HepG2 (cell line): ENCODE measurements around the gene C4BPA. TPM values are rescaled to one million over a fixed set of nuclear protein-coding genes. Genes with fewer than 3 reads are reported as not detected.

Source experiments
- ARID3A ChIP-seq: IDR thresholded peaks from 2 replicates; pipeline ENCODE4 v1.6.1; 2012; ENCODE audit warnings: low read depth, low read length, improper control_type of control experiment
- MBD4 ChIP-seq: IDR thresholded peaks from 2 replicates; pipeline ENCODE4 v1.6.1; 2012; ENCODE audit warnings: low read length, inconsistent platforms, borderline replicate concordance
- MEIS2 ChIP-seq: sonication (generic); formaldehyde crosslinking; IDR thresholded peaks from 2 replicates; pipeline ENCODE4 v1.9.0; 2021; ENCODE audit warnings: mild to moderate bottlenecking, missing genetic modification reagents
- NFATC3 ChIP-seq: sonication (generic); formaldehyde crosslinking; IDR thresholded peaks from 2 replicates; pipeline ENCODE4 v1.5.1; 2020; ENCODE audit warnings: mild to moderate bottlenecking, missing genetic modification reagents
- NFE2 ChIP-seq: sonication (generic); formaldehyde crosslinking; IDR thresholded peaks from 2 replicates; pipeline ENCODE4 v1.4.0; 2020; ENCODE audit warnings: missing genetic modification reagents
- NR2C2 ChIP-seq: sonication (generic); formaldehyde crosslinking; IDR thresholded peaks from 2 replicates; pipeline ENCODE4 v1.4.0; 2020; ENCODE audit warnings: missing genetic modification reagents, mild to moderate bottlenecking, moderate library complexity, borderline replicate concordance
- RXRA ChIP-seq: sonication (generic); formaldehyde crosslinking; IDR thresholded peaks from 2 replicates; pipeline ENCODE4 v1.5.1; 2020; ENCODE audit warnings: missing genetic modification reagents
- SMAD1 ChIP-seq: sonication (generic); formaldehyde crosslinking; IDR thresholded peaks from 2 replicates; pipeline ENCODE4 v1.4.0; 2020; ENCODE audit warnings: missing genetic modification reagents, low read depth, mild to moderate bottlenecking, borderline replicate concordance
- TEAD2 ChIP-seq: sonication (generic); formaldehyde crosslinking; IDR thresholded peaks from 2 replicates; pipeline ENCODE4 v1.9.0; 2021; ENCODE audit warnings: missing genetic modification reagents
- TRIM24 ChIP-seq: sonication (generic); formaldehyde crosslinking; IDR thresholded peaks from 2 replicates; pipeline ENCODE4 v1.8.0; 2022; ENCODE audit warnings: mild to moderate bottlenecking, missing genetic modification reagents
- ZBTB3 ChIP-seq: sonication (generic); formaldehyde crosslinking; IDR thresholded peaks from 2 replicates; pipeline ENCODE4 v1.4.0; 2020; ENCODE audit warnings: low read depth, mild to moderate bottlenecking, moderate library complexity, missing genetic modification reagents, borderline replicate concordance
- ZBTB40 ChIP-seq, 2 experiments: fragments of 450-650 bp in 1 of 2; sonication (generic) in 1 of 2; formaldehyde crosslinking in 1 of 2; IDR thresholded peaks; 2 replicates each; pipeline versions ENCODE4 v1.6.1 to v1.8.0; 2016 to 2022; ENCODE audit warnings: antibody characterized with exemption in 1 of 2, mild to moderate bottlenecking in 1 of 2, missing genetic modification reagents in 1 of 2
- ZNF484 ChIP-seq: sonication (generic); formaldehyde crosslinking; IDR thresholded peaks from 2 replicates; pipeline ENCODE4 v1.5.1; 2020; ENCODE audit warnings: mild to moderate bottlenecking, low read depth, missing genetic modification reagents, borderline replicate concordance
- ZNF709 ChIP-seq: sonication (generic); formaldehyde crosslinking; IDR thresholded peaks from 2 replicates; pipeline ENCODE4 v1.5.0; 2020; ENCODE audit warnings: mild to moderate bottlenecking, missing genetic modification reagents
- ZNF800 ChIP-seq: sonication (generic); formaldehyde crosslinking; IDR thresholded peaks from 2 replicates; pipeline ENCODE4 v1.4.0; 2020; ENCODE audit warnings: missing genetic modification reagents
- ZSCAN30 ChIP-seq: sonication (generic); formaldehyde crosslinking; IDR thresholded peaks from 2 replicates; pipeline ENCODE4 v1.5.0; 2020; ENCODE audit warnings: mild to moderate bottlenecking, missing genetic modification reagents
- polyA plus RNA-seq, 8 experiments: library from polyadenylated mRNA; depleted of rRNA in 3 of 8; stranded (reverse) in 7 of 8; unstranded in 1 of 8; fragments of >200 nt; fragmentation: Illumina TruSeq in 4 of 8; extraction: Trizol in 4 of 8; gene quantifications; 2 replicates each; pipeline versions ENCODE4 v1.2.1 to v1.2.3, GENCODE V29; 2011 to 2016; ENCODE audit warnings: low read depth in 4 of 8, missing spikeins in 1 of 8, mixed read lengths in 1 of 8; ENCODE audit not compliant: insufficient read depth in 1 of 8
- total RNA-seq, 5 experiments: library from RNA; depleted of rRNA; stranded (reverse); fragments of >200 nt; fragmentation: Illumina TruSeq; extraction: Trizol; gene quantifications; 2 replicates each; pipeline ENCODE4 v1.2.3, GENCODE V29; 2016; ENCODE audit warnings: low read depth in 1 of 5

C4BPA gene
- total and polyA plus RNA-seq, 2 of the 13 experiments (the other 11 are each of a cell fraction or from before 2014, with no cell fraction given): 32.1 to 60.1 TPM

- no peak for TF ChIP-seq ZBTB40 (IDR thresholded peaks at IDR 0.05)
- TF ChIP-seq ZBTB40 (CRISPR knock-in tag; IDR thresholded peaks at IDR 0.05): peak; percentile 37; the same call in 1 of the 2 replicates
- TF ChIP-seq TRIM24: no peak
- no peak for TF ChIP-seq ZSCAN30 (CRISPR knock-in tag)
- TF ChIP-seq ARID3A: no peak
- peak; percentile 89 for TF ChIP-seq MEIS2 (CRISPR knock-in tag)
- no peak for TF ChIP-seq ZBTB3
- peak; percentile 87; the same call in 1 of the 2 replicates for TF ChIP-seq RXRA (CRISPR knock-in tag)
- no peak for TF ChIP-seq SMAD1
- no peak for TF ChIP-seq ZNF800 (CRISPR knock-in tag)
- no peak for TF ChIP-seq NFATC3 (CRISPR knock-in tag)
- TF ChIP-seq ZNF709 (CRISPR knock-in tag): no peak
- TF ChIP-seq MBD4: no peak
- no peak for TF ChIP-seq NFE2
- TF ChIP-seq TEAD2: no peak
- peak; percentile 78 for TF ChIP-seq NR2C2 (CRISPR knock-in tag)
- TF ChIP-seq ZNF484 (CRISPR knock-in tag): no peak
Observed at GRCh38 chr1:207088701-207089626, 15.1 kb upstream of the C4BPA start, which contains the start of gene C4BPB (continued).
